ENCODE measurements around the gene MORN5. TPM values are rescaled to one million over a fixed set of nuclear protein-coding genes. Genes with fewer than 3 reads are reported as not detected.
A peak's percentile ranks its signal among the peaks of the same experiment; 100 is the strongest.

Gene MORN5
- polyA plus RNA-seq, 2 of the 4 experiments (the other 2 are of a cell fraction): not detected

- DNase-seq (ENCODE audit: low read depth in 1 of 2, low spot score in 1 of 2) (no peak), FAIRE-seq (no peak), ATAC-seq (no peak)
- ChIA-PET POLR2A (interaction anchor here (0.7 to 0.8 kb wide), 2 partner anchors 23 to 228 kb away, joined by 3 read pairs; no protein-coding TSS in a partner anchor), CTCF (interaction anchor here (0.6 to 20.3 kb wide), 56 partner anchors 13 to 1225 kb away, joined by 3 to 541 read pairs (median 4); partner anchors contain the start of genes MRRF, RBM18 and TTLL11)
- Histone ChIP-seq H3K4me2 (no peak overlapping the region), H3K9me3 (no peaks in the 10 kb centered on the region), H3K27ac (no peak overlapping the region), H3K4me1 (peaks cover 10% of the 10 kb centered on the region; the same call in 2 of the 3 replicates), H3K4me3 (no peak overlapping the region)
- WGBS (ENCODE audit: missing lambda C conversion rate): 46% methylated on average over 4 of the region's 6 CpGs
- no peak for TF ChIP-seq ATOH8 (CRISPR knock-in tag; IDR thresholded peaks at IDR 0.05; ENCODE audit: low read depth)
Measured at GRCh38 chr9:122122468-122122867, 37.2 kb upstream of the MORN5 start.

- ChIA-PET POLR2A (interaction anchor here (0.7 to 0.8 kb wide), 2 partner anchors 24 to 227 kb away, joined by 3 read pairs; no protein-coding TSS in a partner anchor), CTCF (interaction anchor here (0.6 to 20.3 kb wide), 76 partner anchors 7 to 1225 kb away, joined by 3 to 541 read pairs (median 4); partner anchors contain the start of genes MRRF, RBM18 and TTLL11)
- TF ChIP-seq RAD21 (conservative IDR thresholded peaks at IDR 0.05 in 1 of 2, IDR thresholded peaks at IDR 0.05 in 1 of 2) (peak; percentile 67 to 75), JUN (IDR thresholded peaks at IDR 0.05) (no peak), SMC3 (IDR thresholded peaks at IDR 0.05) (peak; percentile 80), CTCF (IDR thresholded peaks at IDR 0.05) (peak; percentile 97)
- Histone ChIP-seq H3K27ac (no peak overlapping the region), H3K9me3 (no peaks in the 10 kb centered on the region), H3K4me1 (peaks cover 10% of the 10 kb centered on the region; the same call in 2 of the 3 replicates), H3K4me2 (no peak overlapping the region), H3K4me3 (no peak overlapping the region)
- WGBS (ENCODE audit: missing lambda C conversion rate): 9% methylated on average over 13 of the region's 13 CpGs
- FAIRE-seq (no peak), DNase-seq (ENCODE audit: low read depth in 1 of 2, low spot score in 1 of 2) (peak; percentile 73 to 79), ATAC-seq (peak; percentile 27 to 71; a peak in 3 of 6 replicates)
Measured at GRCh38 chr9:122122903-122123632, 36.6 kb upstream of the MORN5 start.

- no peak overlapping the region for H3K4me2 ChIP-seq
- CTCF ChIA-PET: interaction anchor here (0.6 to 20.3 kb wide), 39 partner anchors 8 to 700 kb away, joined by 3 to 541 read pairs (median 6); partner anchors contain the start of genes MRRF, RBM18 and TTLL11
- ATAC-seq: no peak
- no peaks in the 10 kb centered on the region for H3K9me3 ChIP-seq
- H3K4me1 ChIP-seq: peaks cover 10% of the 10 kb centered on the region; the same call in 2 of the 3 replicates
- H3K27ac ChIP-seq: no peak overlapping the region
- no peak overlapping the region for H3K4me3 ChIP-seq
- FAIRE-seq: no peak
- TF ChIP-seq HOXA7 (CRISPR knock-in tag; IDR thresholded peaks at IDR 0.05): no peak
- TF ChIP-seq TFCP2L1 (CRISPR knock-in tag; IDR thresholded peaks at IDR 0.05): no peak
- no peak for TF ChIP-seq CBX2 (IDR thresholded peaks at IDR 0.05; ENCODE audit: borderline replicate concordance, low read depth)
- TF ChIP-seq KDM5A (IDR thresholded peaks at IDR 0.05): no peak
- no peak for TF ChIP-seq RCOR1 (IDR thresholded peaks at IDR 0.05; ENCODE audit: low read depth, low read length)
- no peak for TF ChIP-seq JUN (IDR thresholded peaks at IDR 0.05)
- no peak for TF ChIP-seq MYC (IDR thresholded peaks at IDR 0.05; ENCODE audit: borderline replicate concordance, low read length)
- no peak for TF ChIP-seq NFE2L2 (conservative IDR thresholded peaks at IDR 0.05; ENCODE audit: low read length)
- TF ChIP-seq KDM1A (IDR thresholded peaks at IDR 0.05; ENCODE audit: low read depth): no peak
- no peak for TF ChIP-seq EP300 (IDR thresholded peaks at IDR 0.05)
- TF ChIP-seq ELK1 (IDR thresholded peaks at IDR 0.05; ENCODE audit: low read depth, low read length): no peak
- TF ChIP-seq BCL3 (IDR thresholded peaks at IDR 0.05): no peak
- POLR2A ChIA-PET: no interaction called here
- WGBS (ENCODE audit: missing lambda C conversion rate): 13% methylated on average over 1 of the region's 1 CpG
- no peak for DNase-seq (ENCODE audit: low read depth in 1 of 2, low spot score in 1 of 2)
Measured at GRCh38 chr9:122124048-122124447, 35.7 kb upstream of the MORN5 start.
